Activated gamma-delta T cell treated with Interleukin-2 at 50 U/mL for 16 hours (primary cell): Measurements from ENCODE around the gene BNIPL.
A peak's percentile ranks its signal among the peaks of the same experiment; 100 is the strongest.

Experiments
- DNase-seq: peaks from one replicate; pipeline ENCODE4 v3.0.0-alpha.2; 2020

BNIPL gene, protein sequence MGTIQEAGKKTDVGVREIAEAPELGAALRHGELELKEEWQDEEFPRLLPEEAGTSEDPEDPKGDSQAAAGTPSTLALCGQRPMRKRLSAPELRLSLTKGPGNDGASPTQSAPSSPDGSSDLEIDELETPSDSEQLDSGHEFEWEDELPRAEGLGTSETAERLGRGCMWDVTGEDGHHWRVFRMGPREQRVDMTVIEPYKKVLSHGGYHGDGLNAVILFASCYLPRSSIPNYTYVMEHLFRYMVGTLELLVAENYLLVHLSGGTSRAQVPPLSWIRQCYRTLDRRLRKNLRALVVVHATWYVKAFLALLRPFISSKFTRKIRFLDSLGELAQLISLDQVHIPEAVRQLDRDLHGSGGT

DNA sequence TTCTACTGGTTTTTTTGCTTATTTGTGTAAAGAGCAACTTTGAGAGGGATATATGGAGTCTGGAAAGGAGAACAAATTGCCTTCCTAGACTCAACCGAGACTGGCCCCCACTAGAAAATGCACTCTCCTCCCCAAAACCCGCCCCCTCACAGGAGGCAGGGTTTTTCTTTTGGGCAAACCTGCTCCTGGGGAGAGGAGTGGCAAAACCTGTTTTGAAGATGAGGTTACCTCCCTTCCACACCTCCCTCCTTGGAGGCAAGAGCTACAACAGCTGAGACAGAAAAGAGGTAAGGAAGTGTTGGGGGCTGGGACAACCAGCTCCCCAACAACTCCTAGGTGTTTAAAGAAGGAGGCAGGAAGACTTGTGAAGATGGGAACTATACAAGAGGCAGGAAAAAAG, at the start of gene BNIPL:
Gene BNIPL, plus strand, starts transcription at position 231 of the 400 bp plus-strand sequence. Its CDS starts 140 bp downstream, at position 371.
- no peak for DNase-seq

DNA sequence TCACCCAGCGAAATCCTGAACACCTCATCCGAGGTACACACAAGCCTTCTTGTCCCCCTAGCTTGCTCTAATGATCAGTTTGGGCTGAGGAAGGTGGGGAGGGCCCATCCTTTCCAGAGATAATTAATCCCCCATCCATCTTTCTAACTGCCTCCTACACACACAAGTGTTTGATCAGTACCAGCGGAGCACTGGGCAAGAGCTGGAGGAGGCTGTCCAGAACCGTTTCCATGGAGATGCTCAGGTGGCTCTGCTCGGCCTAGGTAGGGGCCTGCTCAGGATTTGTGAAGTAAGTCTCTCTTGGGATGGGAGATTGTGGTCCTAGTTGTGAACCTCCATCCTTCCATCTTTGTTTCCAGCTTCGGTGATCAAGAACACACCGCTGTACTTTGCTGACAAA, 48.5 kb upstream of the BNIPL start:
- no peak for DNase-seq

DNA sequence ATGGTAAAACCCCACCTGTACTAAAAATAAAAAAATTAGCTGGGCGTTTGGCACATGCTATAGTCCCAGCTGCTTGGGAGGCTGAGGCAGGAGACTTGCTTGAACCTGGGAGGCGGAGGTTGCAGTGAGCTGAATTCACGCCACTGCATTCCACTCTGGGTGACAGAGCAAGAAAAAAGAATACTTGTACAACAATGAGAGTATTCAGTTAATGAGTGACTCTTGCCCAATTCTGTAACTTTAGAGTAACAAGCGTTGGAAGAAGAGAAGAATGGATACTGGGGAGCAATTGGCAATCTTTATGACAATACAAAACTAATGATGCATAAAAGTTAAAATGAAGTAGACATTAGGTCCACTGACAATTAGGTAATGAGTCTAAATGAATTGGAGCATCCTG, 43.8 kb upstream of the BNIPL start:
- no peak for DNase-seq

DNA sequence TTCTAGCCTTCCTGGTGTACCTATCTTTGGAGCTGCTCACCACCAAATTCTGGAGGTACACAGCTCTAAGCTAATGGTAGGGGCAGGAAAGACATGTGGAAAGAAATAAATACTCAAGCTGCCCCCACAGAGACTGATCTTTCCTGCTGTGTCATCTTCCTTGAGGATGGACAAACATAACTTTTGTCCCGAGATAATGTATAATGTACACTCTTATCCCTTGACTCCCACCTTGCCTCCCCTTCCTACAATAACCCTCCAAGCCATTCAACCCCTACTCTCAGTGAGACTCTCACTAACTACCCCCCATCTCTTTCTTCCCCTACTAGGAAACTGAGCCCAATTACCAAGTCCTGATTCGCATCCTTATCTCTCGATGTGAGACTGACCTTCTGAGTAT, 42.1 kb upstream of the BNIPL start:
- DNase-seq: no peak

DNA sequence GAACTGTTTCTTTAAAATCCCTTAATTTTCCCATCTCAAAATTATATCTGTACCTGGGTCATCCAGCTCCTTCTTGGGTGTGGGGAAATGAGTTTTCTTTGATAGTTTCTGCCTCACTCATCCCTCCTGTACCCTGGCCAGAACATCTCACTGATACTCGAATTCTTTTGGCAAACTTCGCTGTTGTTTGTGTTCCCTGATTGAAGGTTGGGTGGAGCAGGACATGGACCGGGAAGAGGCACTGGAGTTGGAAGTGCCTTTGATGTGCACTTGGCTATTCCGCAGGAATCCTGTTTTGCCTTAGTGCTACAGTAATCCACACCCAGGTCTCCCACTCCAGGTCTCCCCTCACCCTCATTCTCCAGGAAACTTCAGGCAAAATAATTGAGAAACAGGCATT, 40.9 kb upstream of the BNIPL start:
- no peak for DNase-seq

DNA sequence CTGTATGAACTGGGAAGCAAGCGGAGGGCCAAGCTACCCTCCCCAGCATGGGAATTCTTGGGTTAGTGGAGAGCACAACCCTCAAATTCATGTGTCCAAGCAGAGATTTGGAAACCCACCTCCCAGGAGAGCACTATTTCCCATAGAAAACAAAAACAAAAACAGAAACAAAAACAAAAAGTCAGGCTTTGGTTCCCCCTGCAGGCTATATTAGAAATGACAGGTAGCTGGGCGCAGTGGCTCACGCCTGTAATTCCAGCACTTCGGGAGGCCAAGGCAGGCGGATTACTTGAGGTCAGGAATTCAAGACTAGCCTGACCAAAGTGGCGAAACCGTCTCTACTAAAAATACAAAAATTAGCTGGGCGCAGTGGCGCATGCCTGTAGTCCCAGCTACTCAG, 40.5 kb upstream of the BNIPL start:
- no peak for DNase-seq

DNA sequence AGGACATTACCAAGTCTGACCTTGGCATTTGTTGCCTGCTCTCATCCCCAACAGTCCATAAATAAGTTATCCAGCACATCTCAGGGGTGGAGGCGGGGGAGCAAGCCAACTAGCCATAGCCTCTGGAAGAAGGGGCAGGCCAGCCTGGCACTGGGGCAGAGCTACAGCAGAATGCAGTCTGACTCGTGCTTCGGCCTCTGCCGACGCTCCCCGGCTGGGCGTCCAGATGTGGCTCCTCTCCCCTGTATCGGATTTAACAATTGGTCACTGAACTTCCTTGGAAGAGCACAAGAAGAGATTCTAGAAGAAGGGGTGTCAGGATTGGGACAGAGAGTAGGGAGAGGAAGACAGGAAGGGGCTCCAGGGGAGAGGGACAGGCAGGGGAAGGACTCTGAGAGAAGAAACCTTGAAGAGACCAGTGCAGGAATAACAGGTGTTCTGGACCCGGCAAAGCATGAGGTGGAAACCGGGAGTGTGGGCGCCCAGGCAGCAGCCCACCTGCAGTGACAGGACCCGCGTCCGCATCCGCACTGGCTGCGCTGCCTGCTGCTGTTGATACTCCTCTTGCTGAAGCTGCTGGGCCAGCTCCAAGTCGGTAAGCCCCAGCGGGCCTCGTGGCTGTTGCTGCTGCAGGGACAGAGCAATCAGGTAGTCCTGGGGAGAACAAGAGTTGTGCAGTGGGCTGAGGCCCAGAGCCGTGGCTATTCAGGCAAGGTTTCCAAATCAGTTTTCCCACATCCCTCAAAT, 39.1 kb upstream of the BNIPL start:
- DNase-seq: no peak

DNA sequence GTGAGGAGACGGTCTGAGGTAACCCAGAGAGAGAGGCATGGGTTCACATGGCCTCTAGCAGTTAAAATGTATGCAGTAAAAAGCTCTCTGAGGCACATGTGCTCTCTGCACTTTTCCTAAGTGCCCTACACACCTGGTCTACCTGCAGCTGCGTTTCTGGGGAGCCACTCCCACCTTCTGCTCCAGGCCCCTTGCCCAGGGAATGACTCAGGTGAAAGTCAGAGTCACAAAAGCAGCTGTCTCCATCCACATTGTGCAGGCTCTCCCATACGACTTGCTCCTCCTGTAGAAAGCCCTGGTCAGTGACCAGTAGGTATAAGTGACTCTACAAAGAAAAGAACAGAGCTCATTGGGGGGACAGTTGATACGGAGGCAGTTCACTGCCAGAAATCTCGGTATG, 38.4 kb upstream of the BNIPL start:
- DNase-seq: no peak

DNA sequence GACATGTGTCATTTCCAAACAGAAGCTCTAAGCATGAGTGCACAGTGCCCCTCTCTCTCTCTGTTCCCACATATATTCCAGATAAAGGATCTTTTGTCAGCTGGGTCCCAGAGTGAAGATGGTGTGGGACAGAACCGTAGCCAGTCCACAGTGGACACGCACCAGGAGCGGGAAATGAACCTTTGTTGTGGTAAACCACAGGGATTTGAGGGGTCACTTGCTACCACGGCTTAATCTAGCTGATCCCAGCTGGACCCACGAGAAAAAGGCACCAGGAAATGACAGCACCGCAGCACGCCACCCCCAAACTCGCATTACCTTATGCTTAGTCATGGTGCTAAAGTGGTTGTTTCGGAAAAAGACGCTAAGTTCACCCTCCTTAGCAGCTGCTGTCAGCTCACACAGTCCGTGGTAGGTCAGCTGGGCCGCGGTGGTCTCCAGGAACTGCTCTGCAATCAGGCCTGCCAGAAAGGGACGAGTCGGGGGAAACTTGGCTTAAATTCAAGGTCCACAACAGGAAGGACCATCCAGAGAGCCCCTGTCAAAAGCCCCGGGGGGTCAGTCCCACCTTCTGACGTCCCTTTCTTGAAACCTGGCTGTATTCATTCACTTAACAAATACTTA, 37.2 kb upstream of the BNIPL start:
- no peak for DNase-seq

DNA sequence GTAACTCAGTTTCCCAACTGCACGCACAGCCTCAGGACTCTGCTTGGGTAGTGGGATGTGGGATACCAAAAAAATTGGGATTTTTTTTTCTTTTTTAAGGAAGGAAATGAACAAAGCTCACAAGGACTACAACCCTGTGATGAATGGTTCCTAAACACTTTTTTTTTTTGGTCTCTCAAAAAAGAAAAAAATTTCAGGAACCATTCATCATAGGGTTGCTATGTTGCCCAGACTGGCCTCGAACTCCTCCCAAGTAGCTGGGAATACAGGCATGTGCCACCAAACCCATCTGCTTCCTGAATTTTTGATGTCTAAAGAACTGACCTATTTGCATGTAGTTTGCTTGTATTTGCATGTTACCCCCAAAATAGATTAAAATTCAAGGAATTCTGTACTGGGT, 36.5 kb upstream of the BNIPL start:
- no peak for DNase-seq

DNA sequence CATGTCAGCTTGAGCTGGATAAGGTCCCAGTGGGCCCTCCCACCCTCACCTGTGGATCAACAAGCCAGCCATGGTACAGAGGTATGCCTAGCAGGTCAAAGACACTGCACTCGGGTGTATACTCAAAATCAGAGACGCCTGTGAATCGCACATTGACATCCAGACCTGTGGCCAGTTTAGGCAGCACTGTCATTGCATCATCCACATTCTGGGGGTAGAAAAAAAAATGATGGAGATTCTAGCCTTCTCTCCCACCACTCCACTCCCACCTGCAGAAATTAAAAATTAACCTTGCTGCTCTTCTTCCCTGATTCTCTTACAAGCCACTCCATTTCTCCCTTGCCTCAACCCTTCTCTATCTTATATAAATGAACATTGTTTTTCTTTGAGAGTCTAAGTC, 36.0 kb upstream of the BNIPL start:
- no peak for DNase-seq

DNA sequence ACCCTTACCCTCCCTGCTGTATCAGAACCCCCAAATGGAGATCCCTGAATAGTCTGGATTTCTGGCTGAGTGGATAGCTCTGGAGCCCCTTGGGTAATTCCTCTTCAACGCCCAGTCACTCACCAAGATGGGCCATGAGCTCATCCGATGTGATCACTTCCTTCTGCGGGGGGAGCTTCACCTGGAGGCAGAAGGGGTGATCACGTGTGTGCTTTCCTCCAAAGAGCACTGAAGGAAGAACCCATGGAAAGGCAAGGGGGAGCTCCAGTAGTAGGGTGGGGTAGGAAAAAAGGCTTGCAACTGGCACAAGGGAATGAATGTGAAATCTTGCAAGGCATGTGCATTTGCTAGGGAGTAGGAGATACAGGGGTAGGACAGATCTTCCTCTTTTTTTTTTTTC, 34.8 kb upstream of the BNIPL start:
- no peak for DNase-seq

DNA sequence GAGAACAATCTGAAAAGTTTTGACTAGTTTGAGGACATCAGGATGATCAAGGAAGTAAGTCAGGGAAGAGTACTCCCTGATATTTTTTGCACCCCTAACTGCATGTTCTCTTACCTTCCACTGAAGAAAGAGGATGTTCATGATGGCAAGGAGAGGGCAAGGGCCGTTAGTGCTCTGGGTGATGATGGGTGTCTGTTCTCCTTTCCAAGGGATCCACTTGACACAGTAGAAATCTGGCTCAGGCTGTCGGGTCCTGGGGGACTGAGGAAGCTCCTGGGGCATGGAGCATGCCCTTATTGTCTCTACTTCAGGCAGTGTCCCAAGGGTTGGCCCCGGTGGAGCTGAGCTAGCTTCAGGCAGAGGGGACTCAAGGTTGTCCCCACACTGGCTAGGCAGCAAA, 34.3 kb upstream of the BNIPL start:
- no peak for DNase-seq

DNA sequence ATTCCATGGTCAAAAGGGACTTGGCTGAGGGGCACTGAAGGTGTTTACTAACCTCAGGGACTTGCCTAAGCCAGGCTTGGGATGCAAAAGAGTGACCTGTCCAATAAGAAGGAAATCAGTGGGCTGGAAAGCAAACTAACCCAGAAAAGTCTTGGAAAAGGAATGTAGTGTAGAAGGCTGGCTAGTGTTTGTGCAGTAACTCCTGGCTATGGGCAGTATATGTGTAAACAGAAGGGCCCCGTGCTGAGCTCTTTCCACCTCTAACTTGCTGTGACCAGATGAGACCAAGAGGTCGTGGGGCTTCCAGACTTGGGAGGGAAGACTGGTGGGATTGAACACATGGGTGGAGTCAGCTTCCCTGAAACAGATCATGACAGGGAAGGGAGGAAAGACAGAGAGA, 33.8 kb upstream of the BNIPL start:
- no peak for DNase-seq

DNA sequence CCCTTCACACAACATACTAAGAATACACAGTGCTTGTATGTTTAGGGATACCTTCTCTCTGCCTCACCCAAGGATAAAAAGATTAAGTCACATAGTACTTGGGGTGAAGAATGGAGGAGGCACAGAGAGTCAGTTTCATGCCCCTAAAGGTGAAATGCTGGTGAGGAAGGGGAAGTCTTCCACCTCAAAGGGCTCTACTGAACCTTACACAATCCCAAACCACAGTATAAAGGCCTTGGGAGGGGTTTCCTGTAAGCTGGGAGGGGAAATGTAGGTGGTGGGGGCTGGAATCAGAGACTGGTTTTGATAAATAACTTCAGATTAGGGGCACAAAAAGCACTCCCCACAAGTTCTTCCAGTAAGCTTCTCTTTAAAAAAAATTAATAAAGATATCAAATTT, 33.2 kb upstream of the BNIPL start:
- no peak for DNase-seq

DNA sequence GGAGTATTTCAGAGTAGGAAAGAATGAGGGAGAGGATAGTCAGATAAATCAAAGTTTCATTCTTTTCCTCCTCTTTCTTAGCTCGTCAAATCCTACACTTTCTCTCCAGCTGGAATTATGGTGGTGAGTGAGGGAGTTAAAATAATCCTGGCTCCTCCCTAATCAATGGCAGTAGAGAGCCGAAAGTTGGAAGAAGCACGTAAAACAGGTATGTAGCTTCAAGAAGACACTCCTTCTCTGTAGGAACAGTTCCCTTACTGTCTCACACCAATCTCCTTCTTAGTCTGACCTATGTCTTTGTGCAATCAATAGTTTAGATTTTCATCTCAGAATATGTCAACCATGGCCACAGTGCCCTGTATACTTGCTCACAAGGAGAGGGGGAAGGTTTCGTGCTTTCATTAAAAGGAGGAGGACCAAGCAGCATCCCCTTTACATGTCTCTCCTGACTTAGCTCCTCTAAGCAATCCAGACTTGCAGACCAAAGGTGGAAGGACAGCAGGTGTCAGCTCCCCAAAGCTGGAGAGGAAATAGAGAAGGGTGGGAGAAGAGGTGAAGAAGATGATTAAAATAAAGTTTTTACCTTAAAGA, 30.6 kb upstream of the BNIPL start:
- no peak for DNase-seq

DNA sequence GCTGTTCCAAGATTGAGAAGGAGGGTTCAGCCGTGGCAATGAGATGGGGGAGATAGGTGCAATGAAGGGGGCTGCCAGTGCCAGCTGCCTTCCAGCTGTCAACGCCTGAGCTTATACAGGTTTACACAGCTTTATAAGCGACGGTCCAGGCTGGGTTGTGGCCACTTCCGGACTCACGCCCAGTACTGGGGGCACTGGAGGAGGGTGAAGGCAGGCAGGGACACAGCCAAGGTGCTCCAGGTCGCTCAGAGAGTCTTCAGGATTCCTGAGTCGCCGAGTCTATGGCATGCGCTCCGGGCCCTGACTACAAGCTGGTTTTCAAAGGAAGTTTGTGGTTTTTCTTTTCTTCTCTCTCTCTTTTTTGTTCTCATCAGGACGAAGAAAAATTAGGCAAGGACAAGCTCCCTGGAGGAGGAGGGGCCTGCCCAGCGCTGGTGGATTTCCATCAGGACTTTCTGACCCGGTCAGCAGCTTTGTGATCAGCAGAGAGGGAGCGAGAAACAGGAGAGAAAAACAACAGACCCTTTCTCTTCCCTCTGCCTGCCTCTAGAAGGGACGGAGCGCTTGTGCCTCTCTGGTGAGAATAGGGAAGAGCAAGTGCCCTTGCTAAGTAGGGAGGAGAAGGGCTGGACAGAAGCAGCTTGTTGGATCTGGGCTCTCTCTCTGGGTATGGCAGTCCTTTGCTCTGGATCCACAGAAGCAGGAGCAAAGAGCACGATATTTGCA, 29.9 kb upstream of the BNIPL start, which contains the start of gene MINDY1:
Gene MINDY1, minus strand, starts transcription at position 576 of the 726 bp plus-strand sequence. CDS start 4,285 bp downstream, outside the sequence.
- DNase-seq: no peak

DNA sequence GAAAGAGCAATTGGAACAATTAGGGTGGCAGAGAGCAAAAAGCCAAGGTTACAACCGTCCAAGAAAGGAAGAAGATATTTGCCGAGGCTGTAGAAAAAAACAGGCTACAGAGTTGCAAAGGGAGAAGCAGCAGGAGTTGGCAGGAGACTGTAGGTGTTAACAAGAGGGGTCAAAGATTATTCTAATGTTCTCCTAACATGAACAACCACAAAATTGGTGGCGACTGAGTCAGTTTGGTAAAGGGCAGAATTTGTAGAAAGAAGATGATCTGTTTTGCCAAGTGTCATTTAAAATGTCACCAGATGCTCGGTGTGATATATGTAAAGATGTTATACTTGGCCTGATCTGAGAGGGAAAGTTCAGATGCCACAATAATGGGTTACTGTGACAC, 28.5 kb upstream of the BNIPL start:
- DNase-seq: no peak

DNA sequence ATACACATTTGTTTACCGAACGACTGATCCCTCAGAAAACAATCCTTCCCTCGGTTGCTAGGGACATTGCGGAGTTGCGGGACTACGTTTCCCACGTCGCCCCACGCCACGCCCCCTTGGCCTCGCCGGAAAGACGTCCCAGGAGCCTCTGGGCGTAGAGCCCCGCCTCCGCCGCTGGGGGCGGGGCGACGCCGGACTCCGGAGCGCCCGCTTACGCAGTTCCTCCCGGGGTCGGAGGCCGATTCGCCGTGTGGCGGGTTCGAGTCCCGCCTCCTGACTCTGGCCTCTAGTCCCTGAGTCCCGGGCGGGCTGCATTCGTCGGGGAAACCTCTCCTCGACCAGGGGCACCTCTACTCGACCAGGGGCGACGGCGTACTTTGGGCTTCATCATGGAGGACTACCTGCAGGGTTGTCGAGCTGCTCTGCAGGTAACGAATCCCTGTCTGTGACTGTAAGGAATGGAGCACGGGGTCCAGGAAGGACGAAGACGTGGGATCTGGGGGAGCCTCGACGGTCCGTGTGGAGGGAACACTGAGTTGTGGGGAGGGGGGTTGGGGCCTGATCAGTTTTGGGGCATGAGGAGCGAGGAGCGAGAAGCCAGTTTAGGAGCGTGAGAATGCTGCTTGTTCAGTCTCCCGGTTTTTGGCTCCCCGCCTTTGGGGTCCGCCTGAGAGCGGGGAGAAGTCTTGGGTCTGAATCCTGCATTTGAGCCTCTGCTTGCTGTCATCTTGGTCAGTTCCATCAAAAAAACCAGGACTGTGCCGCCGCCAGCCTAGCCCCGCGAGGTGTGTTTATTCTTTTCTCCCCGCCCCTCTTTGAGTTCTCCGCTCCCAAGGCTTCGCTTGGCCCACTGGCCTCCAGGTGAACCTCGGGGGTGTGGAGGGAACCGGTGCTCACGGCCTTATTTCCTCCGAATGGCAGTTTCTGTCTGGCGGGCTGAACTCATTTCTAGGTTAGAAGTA, 27.9 kb upstream of the BNIPL start, which contains the start of gene PRUNE1:
Gene PRUNE1, plus strand, starts transcription at position 206 of the 962 bp plus-strand sequence. Its CDS starts 184 bp downstream, at position 390.
- peak; percentile 95 for DNase-seq

DNA sequence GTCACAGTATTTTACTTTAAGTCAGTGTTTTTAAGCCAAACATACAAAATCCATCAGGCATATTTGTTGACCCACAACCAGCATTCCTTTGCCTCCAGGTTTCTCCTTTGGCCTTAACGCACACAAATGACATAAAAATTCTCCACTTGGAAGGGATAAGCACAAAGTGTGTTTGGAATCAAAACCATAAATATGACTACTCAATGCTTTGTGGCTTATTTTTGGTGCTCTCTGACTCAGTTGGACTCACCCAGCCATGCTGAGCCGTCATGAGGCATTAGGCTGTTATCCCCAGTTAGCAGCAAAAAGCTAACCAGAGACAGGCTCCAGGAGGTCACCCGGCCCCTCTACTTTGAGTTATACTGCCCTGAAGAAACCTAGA, 27.2 kb upstream of the BNIPL start:
- DNase-seq: no peak

DNA sequence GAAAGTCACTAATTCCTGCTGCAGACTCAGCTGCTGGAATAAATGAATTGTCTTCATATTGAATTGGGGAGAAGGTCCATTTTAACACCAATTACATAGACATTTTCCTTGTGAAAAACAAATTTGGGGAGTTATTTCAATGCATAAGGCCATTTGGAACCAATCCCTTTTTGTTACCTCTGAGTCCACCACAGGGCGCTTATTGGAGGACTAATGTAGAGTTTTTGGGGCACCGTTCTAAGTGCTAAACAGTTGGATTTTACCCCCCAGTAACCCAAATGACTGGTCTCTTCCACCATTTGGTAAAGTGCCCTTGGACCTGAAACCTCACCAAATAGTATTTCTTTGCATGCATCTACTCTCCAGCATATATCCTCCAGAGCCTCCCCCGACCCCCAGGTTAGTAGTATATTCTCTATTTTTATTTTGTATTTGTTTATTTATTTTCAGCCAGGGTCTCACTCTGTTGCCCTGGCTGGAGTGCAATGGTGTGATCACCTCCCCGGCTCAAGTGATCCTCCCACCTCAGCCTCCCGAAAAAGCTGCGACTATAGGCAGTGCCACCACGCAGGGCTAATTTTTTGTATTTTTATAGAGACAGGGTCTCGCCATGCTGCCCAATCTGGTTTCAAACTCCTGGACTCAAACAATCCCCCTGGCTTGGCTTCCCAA, 26.6 kb upstream of the BNIPL start:
- DNase-seq: no peak
